ENCODE measurements around the gene CNTNAP2. TPM values are rescaled to one million over a fixed set of nuclear protein-coding genes. Genes with fewer than 3 reads are reported as not detected.

The CNTNAP2 gene
- total and polyA plus RNA-seq, 7 donors, result 0.60 to 2.4 (median 1.7) TPM

DNA sequence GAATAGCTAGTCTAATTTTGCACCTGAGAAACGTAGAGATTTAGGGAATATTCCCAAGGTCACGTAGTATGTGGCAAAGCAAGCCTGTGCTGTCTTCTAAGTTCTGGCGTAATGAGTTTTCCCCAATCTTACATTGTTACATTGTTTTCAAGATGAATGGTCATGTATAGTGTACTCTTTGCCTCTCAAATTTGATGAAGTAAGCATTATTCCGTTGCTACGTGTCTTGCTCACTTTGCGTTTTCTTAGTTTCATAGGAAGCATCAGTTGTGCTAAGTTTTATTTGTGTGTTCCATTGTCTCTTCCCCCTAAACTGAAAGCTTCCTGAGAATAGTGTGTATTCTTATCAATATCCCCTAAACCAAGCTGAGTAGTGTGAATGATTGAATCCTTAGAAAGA, 1836.3 kb downstream of the CNTNAP2 start:
- Histone ChIP-seq H3K4me3 (no peak overlapping the region), H3K9me3 (no peaks in the 10 kb centered on the region), H3K36me3 (no peaks in the 10 kb centered on the region), H3K27me3 (no peaks in the 10 kb centered on the region), H3K27ac (no peak overlapping the region), H3K4me1 (no peaks in the 10 kb centered on the region)
- no peak for DNase-seq
- intact Hi-C loops (cut with DNase I), result no loop called here
- 93% methylated on average over 6 of the region's 6 CpGs for WGBS, 2 donors
- no peak for TF ChIP-seq EP300 (IDR thresholded peaks at IDR 0.05)
- TF ChIP-seq, protein P1, sequence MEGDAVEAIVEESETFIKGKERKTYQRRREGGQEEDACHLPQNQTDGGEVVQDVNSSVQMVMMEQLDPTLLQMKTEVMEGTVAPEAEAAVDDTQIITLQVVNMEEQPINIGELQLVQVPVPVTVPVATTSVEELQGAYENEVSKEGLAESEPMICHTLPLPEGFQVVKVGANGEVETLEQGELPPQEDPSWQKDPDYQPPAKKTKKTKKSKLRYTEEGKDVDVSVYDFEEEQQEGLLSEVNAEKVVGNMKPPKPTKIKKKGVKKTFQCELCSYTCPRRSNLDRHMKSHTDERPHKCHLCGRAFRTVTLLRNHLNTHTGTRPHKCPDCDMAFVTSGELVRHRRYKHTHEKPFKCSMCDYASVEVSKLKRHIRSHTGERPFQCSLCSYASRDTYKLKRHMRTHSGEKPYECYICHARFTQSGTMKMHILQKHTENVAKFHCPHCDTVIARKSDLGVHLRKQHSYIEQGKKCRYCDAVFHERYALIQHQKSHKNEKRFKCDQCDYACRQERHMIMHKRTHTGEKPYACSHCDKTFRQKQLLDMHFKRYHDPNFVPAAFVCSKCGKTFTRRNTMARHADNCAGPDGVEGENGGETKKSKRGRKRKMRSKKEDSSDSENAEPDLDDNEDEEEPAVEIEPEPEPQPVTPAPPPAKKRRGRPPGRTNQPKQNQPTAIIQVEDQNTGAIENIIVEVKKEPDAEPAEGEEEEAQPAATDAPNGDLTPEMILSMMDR (IDR thresholded peaks at IDR 0.05), result no peak

DNA sequence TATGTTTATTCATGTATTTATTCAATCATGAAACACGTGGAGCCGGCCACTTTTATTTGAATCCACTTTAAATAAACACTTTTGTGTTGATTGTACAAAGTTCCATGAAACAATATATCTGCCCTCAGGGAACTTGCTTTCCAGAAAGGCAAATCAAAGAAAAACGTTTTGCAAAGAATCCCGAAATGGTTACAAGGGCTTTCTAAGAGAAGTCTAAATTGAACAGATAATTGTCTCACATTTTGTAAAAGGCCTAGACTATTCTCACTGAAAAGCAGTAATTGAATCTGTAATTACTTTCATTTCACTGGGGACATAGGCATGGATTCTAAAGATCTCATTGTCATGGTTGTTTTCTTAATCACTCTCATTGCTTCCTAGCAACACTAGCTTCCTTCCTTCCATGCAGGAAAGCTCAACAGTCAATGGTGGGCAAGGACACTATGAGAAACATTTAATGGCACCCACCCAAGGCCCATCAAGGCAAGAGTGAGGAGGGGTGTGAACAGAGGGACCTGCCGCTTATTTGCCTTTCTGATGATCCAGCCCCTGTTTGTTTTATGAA, 1851.5 kb downstream of the CNTNAP2 start:
- no peak overlapping the region for H3K27ac ChIP-seq
- H3K4me3 ChIP-seq, result no peak overlapping the region
- WGBS, 2 donors, result 68 to 81% methylated on average over 5 of the region's 5 CpGs
- no peaks in the 10 kb centered on the region for H3K4me1 ChIP-seq
- no peak for DNase-seq
- no peaks in the 10 kb centered on the region for H3K9me3 ChIP-seq
- intact Hi-C loops (cut with DNase I), result no loop called here
- H3K36me3 ChIP-seq, result no peaks in the 10 kb centered on the region
- no peak for TF ChIP-seq POLR2AphosphoS5 (IDR thresholded peaks at IDR 0.05)
- no peak for TF ChIP-seq EP300 (IDR thresholded peaks at IDR 0.05)
- TF ChIP-seq POLR2A (IDR thresholded peaks at IDR 0.05), result no peak
- TF ChIP-seq, protein P1 (IDR thresholded peaks at IDR 0.05), result no peak
- no peaks in the 10 kb centered on the region for H3K27me3 ChIP-seq

DNA sequence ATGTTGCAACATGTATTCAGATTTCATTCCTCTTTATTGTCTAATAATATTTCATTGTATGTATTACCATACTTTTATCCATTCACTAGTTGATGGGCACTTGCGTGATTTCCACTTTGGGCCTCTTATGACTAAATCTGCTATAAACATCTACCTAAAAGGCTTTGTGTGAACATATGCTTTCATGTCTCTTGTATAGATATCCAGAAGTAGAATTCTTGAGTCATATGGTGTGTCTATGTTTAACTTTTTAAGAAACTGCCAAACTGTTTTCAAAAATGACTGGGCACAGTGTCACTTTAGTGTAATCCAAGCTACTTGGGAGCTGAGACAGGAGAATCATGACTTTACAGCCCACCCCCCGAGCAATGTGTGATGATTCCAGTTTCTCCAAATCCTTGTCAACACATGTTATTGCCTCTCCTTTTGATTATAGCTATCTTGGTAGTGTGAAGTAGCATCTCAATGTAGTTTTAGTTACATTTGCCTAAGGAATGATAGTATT, 1855.1 kb downstream of the CNTNAP2 start:
- Histone ChIP-seq H3K27me3 (no peaks in the 10 kb centered on the region), H3K27ac (no peak overlapping the region), H3K36me3 (no peaks in the 10 kb centered on the region), H3K9me3 (no peaks in the 10 kb centered on the region), H3K4me1 (no peaks in the 10 kb centered on the region), H3K4me3 (no peak overlapping the region)
- TF ChIP-seq EP300 (IDR thresholded peaks at IDR 0.05), result no peak
- no peak for TF ChIP-seq POLR2AphosphoS5 (IDR thresholded peaks at IDR 0.05)
- TF ChIP-seq, protein P1 (IDR thresholded peaks at IDR 0.05), result no peak
- no peak for TF ChIP-seq POLR2A (IDR thresholded peaks at IDR 0.05)
- intact Hi-C loops (cut with DNase I), result no loop called here
- 81 to 82% methylated on average over 2 of the region's 2 CpGs for WGBS, 2 donors
- DNase-seq, result no peak

DNA sequence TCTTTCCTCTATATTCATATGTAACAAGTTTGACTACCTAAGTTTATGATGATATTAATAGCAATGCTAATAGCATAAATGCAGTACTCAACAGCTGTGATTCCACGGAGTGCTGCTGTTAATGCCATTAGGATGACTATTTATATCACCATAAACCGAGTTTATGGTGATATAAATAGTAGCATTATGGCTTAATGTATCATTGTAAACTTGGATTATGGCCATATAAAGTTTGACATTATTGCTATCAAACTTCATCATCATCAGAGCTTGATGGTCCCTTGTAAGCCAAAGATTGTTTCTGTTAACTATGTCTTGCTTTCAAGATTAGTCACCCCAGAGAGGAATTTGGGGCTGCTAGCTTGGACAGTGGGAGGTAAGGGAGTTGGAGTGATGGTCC, 1861.6 kb downstream of the CNTNAP2 start:
- H3K4me1 ChIP-seq, result no peaks in the 10 kb centered on the region
- H3K27ac ChIP-seq, result no peak overlapping the region
- no peaks in the 10 kb centered on the region for H3K9me3 ChIP-seq
- TF ChIP-seq EP300 (IDR thresholded peaks at IDR 0.05), result no peak
- H3K36me3 ChIP-seq, result no peaks in the 10 kb centered on the region
- DNase-seq, result no peak
- H3K4me3 ChIP-seq, result no peak overlapping the region
- intact Hi-C loops (cut with DNase I), result no loop called here
- WGBS, 2 donors, result 14 to 47% methylated on average over 2 of the region's 2 CpGs
- H3K27me3 ChIP-seq, result no peaks in the 10 kb centered on the region

DNA sequence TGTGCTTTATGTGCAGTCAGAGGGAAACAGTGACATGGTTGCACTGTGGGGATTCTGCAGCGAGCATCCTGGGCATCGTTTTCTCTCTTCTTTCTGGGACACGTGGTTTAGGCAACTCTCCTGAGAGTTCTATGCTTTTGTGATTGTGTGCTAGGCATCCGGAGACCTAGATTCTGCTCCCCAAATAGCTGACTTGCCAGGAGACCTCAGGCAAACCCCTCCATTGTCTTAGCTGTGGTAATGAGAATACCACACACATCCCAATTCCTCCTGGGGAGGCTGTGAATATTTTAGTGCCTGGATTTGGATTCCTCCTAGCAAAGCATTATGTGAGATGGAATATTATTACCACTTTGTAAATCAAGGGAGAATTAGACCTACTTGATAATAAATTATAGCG, 1862.0 kb downstream of the CNTNAP2 start:
- no peaks in the 10 kb centered on the region for H3K9me3 ChIP-seq
- no peaks in the 10 kb centered on the region for H3K27me3 ChIP-seq
- no peak for TF ChIP-seq EP300 (IDR thresholded peaks at IDR 0.05)
- TF ChIP-seq, protein P1 (IDR thresholded peaks at IDR 0.05), result no peak
- TF ChIP-seq POLR2A (IDR thresholded peaks at IDR 0.05), result no peak
- no peak for TF ChIP-seq POLR2AphosphoS5 (IDR thresholded peaks at IDR 0.05)
- H3K4me3 ChIP-seq, result no peak overlapping the region
- intact Hi-C loops (cut with DNase I), result no loop called here
- H3K4me1 ChIP-seq, result no peaks in the 10 kb centered on the region
- WGBS, 2 donors, result 63 to 90% methylated on average over 5 of the region's 5 CpGs
- H3K36me3 ChIP-seq, result no peaks in the 10 kb centered on the region
- DNase-seq, result no peak
- no peak overlapping the region for H3K27ac ChIP-seq
